ENCODE results near the gene EXD1.
A peak's percentile ranks its signal among the peaks of the same experiment; 100 is the strongest.
"Not testable (repeated sequence)": the region's sequence is repeated elsewhere in the genome, so short reads cannot be mapped to it uniquely, and the experiment has no call there.

The EXD1 gene

GRCh38 chr15:41230650-41231421, at the start of gene EXD1, which contains the start of gene CHP1:
EXD1 (minus strand) TSS chr15:41230757; CDS start chr15:41226575, 4,182 bp downstream.
CHP1 (plus strand) TSS chr15:41231268; CDS start chr15:41231383, 115 bp downstream.
- DNase-seq (ENCODE audit: low spot score) = peak; percentile 96

- no peak for DNase-seq (ENCODE audit: low spot score)
Observed at GRCh38 chr15:41279535-41280283, 49.2 kb upstream of the EXD1 start.

- no peak for DNase-seq (ENCODE audit: low spot score)
Observed at GRCh38 chr15:41278319-41278718, 47.8 kb upstream of the EXD1 start.

GRCh38 chr15:41276831-41277230, 46.3 kb upstream of the EXD1 start:
- no peak for DNase-seq (ENCODE audit: low spot score)

- no peak for DNase-seq (ENCODE audit: low spot score)
Observed at GRCh38 chr15:41269887-41270286, 39.3 kb upstream of the EXD1 start.

GRCh38 chr15:41263891-41264351, 33.4 kb upstream of the EXD1 start:
- DNase-seq (ENCODE audit: low spot score) = no peak

- DNase-seq (ENCODE audit: low spot score) = no peak
Observed at GRCh38 chr15:41262571-41262970, 32.0 kb upstream of the EXD1 start.

- DNase-seq (ENCODE audit: low spot score) = not testable (repeated sequence)
Observed at GRCh38 chr15:41260924-41261323, 30.4 kb upstream of the EXD1 start.

- no peak for DNase-seq (ENCODE audit: low spot score)
Observed at GRCh38 chr15:41259546-41260189, 29.1 kb upstream of the EXD1 start.

- peak; percentile 53 for DNase-seq (ENCODE audit: low spot score)
Observed at GRCh38 chr15:41258750-41259471, 28.4 kb upstream of the EXD1 start.

- DNase-seq (ENCODE audit: low spot score) = no peak
Observed at GRCh38 chr15:41256577-41257038, 26.1 kb upstream of the EXD1 start.

- DNase-seq (ENCODE audit: low spot score) = no peak
Observed at GRCh38 chr15:41256103-41256502, 25.5 kb upstream of the EXD1 start.

GRCh38 chr15:41254560-41254959, 24.0 kb upstream of the EXD1 start:
- DNase-seq (ENCODE audit: low spot score) = peak; percentile 29

GRCh38 chr15:41251411-41251810, 20.9 kb upstream of the EXD1 start:
- no peak for DNase-seq (ENCODE audit: low spot score)

GRCh38 chr15:41250745-41251144, 20.2 kb upstream of the EXD1 start:
- not testable (repeated sequence) for DNase-seq (ENCODE audit: low spot score)

- DNase-seq (ENCODE audit: low spot score) = no peak
Observed at GRCh38 chr15:41241221-41241964, 10.8 kb upstream of the EXD1 start.

GRCh38 chr15:41238100-41238499, 7.5 kb upstream of the EXD1 start:
- no peak for DNase-seq (ENCODE audit: low spot score)

GRCh38 chr15:41235929-41236328, 5.4 kb upstream of the EXD1 start:
- DNase-seq (ENCODE audit: low spot score) = no peak

- not testable (repeated sequence) for DNase-seq (ENCODE audit: low spot score)
Observed at GRCh38 chr15:41235228-41235627, 4.7 kb upstream of the EXD1 start.

GRCh38 chr15:41233367-41233771, 2.8 kb upstream of the EXD1 start:
- no peak for DNase-seq (ENCODE audit: low spot score)
